AG09319 (cell line): Measurements from ENCODE around the gene NOTCH2NLA.
"Not testable (repeated sequence)": the region's sequence is repeated elsewhere in the genome, so short reads cannot be mapped to it uniquely, and the experiment has no call there.

ENCODE experiments used
- DNase-seq: peaks from one replicate; pipeline ENCODE4 v3.0.0-alpha.2; 2010; ENCODE audit warnings: low read depth; ENCODE audit errors: extremely low read depth

NOTCH2NLA gene

GRCh38 chr1:146228710-146229477 lies at the start of gene NOTCH2NLA:
TSS of gene NOTCH2NLA (minus strand) at chr1:146229021. CDS start at chr1:146189337, 39,684 bp downstream.
- not testable (repeated sequence) for DNase-seq

- DNase-seq: not testable (repeated sequence)
Measured at GRCh38 chr1:146278346-146278745, 49.5 kb upstream of the NOTCH2NLA start.

- not testable (repeated sequence) for DNase-seq
Measured at GRCh38 chr1:146277087-146277486, 48.3 kb upstream of the NOTCH2NLA start.

DNA sequence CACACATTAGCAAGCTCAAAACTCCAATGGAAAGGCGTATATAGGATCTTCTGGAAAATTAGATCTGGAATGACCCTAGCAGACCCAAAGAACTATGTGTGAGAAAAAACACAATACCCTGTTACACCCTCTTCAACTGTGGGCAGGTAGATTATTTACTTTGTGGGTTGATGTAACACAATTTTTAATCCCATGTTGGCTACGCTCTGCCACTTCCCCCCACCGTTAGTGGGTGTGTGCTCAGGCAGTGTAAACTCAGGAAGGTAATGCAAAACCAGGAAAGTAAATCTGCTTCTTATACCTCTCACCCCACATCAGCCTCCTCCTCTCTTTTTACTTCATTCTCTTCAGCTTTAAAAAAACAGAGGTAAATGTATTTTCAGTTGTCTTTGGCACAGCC lies 45.3 kb upstream of the NOTCH2NLA start:
- not testable (repeated sequence) for DNase-seq

- not testable (repeated sequence) for DNase-seq
Measured at GRCh38 chr1:146273194-146273593, 44.4 kb upstream of the NOTCH2NLA start.

DNA sequence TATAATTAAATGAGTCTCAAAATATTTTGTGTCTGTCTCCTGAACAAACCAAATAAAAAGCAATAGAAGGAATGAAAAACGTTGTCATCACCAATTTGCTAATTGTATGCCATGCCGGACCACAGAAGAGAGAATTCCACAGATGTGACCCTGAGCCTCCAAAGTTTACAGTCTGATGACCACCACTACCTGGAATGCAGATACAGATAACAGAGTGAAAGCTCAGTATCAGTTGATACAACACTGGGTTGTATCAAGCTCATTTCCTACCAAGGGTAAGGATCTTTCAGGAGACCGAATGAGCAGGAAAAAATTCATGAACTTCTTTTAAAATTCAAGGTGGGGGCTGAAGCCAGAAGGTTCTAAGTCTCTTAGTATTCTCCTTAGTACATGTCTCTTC lies 43.9 kb upstream of the NOTCH2NLA start:
- not testable (repeated sequence) for DNase-seq

DNA sequence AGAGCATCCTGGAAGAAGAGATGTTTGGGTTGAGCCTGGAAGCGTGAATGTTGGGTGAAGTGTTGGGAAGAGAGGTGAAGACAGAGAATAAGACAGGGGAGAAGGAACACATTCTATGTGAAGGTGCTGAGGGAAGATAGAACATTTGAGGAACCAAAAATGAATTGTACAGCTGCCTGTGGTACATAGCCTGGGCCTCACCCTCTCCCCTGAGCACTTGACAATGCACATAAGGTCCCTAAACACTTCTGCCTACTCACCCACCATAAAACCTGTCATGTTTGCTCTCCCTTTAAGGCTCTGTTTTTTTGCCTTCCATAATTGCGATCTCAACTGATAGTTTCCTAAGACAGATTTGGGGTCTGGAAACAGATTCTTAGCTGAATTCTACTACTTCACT lies 43.2 kb upstream of the NOTCH2NLA start:
- DNase-seq: not testable (repeated sequence)

GRCh38 chr1:146270129-146270528 lies 41.3 kb upstream of the NOTCH2NLA start:
- not testable (repeated sequence) for DNase-seq

DNA sequence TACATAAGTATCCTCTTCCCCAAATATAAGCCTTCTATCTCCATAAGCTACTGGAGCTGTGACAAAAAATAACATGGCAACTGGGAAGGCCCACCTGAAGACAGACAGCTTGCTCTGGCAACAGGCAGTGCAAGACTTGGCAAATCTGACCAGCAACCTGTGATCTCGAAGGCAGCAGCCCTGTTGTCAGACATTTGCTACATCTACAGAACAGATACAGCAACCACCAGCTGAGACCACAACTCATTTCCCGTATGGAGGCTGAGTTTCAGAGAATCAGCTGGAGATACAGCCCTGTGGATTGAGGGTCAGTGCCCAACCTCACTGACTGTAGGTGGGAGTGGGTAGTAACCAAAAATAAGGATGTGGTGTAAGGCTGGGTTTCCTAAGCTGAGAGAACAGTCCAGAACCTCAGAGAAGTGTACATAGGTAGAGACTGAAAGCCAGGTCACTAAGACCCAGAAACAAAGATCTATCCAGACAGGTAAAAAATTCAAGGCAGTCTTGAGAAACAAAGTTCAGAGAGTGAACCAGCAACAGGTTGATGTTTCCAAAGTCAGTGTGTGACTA lies 37.4 kb upstream of the NOTCH2NLA start:
- DNase-seq: not testable (repeated sequence)

DNA sequence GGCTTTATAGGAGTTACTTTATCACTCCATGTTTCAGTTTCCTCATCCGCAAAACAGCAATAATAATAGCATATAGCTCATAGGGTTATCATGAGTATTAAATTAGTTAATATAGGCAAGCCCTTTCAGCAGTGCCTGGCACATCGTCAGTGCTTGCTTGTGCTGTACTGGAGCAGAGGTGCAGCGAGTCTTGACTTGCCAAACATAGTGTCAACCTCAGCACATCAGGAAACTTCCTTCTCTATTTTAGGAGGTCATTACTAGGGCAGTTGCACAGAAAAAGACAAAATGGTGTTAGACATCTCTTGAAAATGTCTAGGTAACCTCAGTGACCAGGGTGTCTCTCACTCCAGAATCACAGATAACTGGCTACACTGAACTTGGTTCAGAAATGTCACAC lies 35.9 kb upstream of the NOTCH2NLA start:
- DNase-seq: not testable (repeated sequence)

DNA sequence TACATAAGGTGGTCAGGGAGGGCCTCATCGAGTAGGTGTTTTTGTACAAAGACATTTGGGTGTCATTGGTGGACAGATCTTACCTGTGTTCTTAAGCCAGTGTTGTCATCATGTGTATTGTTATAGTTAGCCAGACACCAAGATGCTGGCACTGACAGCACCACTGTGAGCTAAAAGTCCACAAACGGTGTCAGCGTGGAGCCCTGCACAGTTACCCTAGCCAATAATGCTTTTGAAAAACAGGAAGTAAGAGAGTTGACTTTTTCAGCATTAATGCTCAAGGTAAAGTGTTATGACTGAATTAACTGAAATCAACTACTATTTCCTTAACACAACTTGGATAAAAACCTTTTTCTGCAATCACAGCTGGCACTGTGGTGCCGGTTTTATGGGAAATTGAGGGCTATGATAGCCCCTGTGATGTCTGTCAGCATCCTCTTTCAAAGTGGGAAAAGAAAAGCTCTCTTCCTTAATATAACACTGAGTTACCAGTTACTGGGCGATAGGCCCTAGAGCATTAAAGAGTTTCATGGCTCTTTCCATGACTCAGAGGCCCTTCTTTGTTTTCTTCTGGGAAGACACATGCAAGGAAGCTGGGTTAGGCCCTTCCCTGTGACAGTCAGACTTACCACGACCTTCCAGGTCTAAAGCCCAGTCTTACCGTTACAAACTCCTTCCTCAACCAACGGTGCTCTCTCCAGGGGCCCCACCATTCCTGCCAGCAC lies 31.3 kb upstream of the NOTCH2NLA start:
- DNase-seq: not testable (repeated sequence)

DNA sequence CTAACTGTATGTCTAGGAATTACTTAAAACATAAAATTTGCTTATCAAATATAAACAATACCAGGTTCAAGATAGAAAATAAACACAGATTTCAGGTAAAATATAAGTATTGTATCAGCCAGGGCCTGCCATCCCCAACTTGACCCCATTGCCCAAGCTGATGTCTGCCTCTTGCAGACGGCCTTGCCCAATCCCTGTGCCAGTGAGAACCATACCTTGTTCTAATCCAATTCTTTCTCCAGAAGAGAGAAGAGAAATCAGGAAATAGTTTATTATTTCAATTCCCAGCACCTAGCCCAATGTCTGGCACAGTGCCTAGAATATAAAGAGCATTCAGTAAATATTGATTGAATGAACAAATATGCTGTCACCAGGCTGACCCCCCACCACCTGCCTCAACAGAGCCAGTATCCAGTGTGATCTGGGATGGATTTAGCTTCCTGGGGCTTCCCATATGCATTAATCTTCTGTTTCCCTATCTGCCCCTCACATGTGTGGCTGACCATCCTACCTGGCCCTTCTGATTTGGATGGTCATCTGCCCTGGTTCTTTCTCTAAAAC lies 29.3 kb upstream of the NOTCH2NLA start:
- not testable (repeated sequence) for DNase-seq

GRCh38 chr1:146254569-146255197 lies 25.9 kb upstream of the NOTCH2NLA start:
- not testable (repeated sequence) for DNase-seq

DNA sequence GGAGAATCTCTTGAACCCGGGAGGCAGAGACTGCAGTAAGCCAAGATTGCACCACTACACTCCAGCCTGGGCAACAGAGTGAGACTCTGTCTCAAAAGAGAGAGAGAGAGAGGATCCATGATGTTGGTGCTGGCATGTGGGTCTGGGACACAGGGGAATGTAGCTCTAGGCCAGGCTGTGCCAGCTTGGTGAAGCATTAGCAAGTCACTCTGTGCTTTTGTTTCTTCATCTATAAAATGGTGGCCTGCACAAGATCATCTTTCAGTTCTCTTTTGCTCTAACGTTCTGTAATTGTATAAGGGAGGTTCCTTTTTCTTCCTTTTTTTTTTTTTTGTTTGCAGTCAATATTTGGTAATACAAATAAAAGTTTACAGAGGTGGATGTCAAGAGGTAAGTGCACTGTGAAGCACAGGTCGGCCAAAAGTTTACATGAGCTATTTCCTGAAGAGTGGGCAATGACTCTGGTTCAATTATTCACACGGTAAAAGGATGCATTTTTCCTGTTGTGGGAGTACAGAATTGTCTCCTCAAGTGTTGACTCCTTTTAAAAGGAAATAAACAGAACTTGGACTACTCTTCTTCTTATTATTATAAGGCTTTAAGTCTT lies 24.5 kb upstream of the NOTCH2NLA start:
- DNase-seq: not testable (repeated sequence)

DNA sequence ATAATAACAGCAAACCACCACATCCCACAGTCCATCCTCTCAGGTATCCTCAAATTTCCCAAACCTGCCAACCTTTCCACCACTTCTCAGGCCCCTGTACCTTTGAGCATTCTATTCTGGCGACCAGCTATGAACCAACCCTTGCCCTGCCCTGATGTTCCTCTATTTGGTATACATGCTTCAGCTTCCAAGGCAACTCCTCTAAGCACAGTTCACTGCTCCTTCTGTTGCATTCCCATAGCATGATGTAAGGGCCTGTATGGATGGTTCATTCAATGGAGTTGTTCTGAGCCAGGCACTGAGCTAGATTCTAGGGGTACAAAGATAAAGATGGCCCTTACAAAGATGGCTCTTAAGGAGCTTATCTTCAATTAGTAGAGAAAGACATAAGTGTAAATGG lies 22.7 kb upstream of the NOTCH2NLA start:
- DNase-seq: not testable (repeated sequence)

DNA sequence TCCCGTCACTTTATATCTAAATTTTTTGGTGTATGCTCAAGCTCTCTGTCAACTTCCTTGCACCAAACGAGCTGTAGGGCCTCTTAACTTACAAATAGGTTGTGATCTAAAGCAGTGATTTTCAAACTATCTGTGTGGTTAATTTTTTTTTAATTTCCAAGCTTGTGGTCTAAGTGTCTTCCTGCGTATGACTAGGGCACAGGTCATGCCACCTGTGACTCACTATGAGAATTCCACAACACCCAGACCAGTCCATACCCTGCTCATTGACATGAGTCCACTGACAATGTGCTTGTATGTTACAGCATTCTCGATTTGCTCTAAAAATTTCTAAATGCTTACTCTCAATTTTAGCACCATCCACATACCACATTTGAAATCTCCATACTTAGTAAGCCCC lies 19.8 kb upstream of the NOTCH2NLA start:
- not testable (repeated sequence) for DNase-seq

- DNase-seq: not testable (repeated sequence)
Measured at GRCh38 chr1:146236626-146237025, 7.8 kb upstream of the NOTCH2NLA start.

DNA sequence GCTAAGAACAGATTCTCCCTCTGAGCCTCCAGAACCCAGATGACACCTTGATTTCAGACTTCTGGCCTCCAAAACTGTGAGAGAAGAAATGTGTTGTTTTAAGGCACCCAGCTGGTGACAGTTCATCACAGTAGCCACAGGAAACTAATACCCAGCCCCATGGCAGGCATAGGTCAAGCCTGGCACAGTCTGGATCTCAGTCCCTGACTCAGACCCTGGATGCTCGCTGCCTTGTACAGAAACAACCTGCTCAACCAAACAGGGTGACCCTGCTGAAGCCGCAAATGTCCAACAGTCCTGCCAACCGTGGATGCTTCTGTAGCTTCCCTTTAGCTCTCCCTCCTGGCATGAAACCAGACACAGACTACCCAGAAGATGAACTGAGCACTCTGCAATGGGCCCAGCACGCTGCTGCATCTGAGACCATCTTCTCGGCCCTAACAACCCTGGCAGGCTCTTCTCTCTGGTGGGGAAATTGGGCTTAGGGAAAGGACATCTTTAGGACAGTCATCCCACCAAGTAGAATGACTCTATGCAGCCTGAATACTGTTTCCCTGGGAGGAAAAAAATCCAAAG lies 7.3 kb upstream of the NOTCH2NLA start:
- DNase-seq: not testable (repeated sequence)

DNA sequence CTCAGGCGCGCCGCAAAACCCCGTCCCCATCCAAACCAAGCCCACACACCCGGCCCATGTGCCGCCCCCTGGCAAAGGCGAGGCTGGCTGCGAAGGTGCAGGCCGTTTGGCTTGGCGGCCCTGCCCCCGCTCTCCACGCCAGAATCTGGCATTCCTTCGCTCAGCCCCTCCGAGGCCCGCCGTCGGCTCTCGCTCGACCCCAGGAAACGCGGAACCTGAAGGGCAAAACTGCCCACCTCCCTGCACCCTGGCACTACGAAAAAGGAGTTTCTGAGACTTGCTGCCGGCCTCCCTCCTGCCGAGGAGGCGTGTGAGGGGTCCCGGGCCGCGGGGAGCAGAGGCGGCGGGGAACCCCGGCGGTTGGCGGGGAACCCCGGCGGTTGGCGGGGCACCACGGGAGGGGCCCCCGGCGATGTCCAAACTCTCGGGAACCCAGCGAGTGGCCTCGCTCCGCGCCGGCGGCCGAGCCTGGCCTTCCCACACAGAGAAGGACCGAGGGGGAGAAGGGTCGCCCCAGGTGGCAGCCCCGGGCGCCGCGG lies 608 bp downstream of the NOTCH2NLA start:
- not testable (repeated sequence) for DNase-seq

- not testable (repeated sequence) for DNase-seq
Measured at GRCh38 chr1:146174531-146174930, 54.3 kb downstream of the NOTCH2NLA start.
